Measurements from ENCODE around the gene KLHDC7B. TPM values are rescaled to one million over a fixed set of nuclear protein-coding genes. Genes with fewer than 3 reads are reported as not detected.

Gene KLHDC7B
- polyA plus RNA-seq, 1 experiment = 0.04 TPM

DNA sequence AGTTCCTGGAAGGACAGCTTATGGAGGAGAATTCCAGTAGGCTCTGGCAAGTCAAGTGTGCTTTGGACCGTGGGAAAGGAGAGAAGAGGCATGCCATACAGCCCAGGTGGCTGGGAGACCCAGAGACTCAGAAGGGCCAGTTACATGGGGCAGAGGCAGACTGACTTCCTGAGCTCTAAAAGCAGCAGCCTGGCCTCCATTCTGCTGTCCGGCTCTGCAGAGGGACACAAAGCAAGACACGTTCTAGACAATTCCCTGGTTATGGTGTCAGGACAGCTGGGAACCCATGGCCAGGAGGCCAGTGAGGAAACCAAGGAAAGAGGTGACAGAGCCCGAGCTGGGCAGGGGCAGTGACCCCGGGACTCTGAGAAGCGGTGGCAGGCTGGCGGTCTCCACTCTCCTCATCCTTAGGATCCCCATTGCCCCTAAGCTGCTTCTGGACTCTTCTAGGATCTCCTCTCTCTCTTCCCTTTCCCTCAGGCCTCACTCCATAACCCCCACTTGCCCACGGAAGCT is 29.8 kb downstream of the KLHDC7B start:
- CTCF ChIA-PET = interaction anchor here (0.9 to 3.3 kb wide), 2 partner anchors 12 to 46 kb away, joined by 4 to 27 read pairs; partner anchors contain the start of gene SYCE3
- Histone ChIP-seq H3K4me3 (ENCODE audit: low read depth, low read length) (no peak overlapping the region), H3K9me3 (ENCODE audit: control insufficient read depth, insufficient read depth, low read length) (no peaks in the 10 kb centered on the region), H3K27me3 (ENCODE audit: control insufficient read depth, insufficient read depth, low read length) (peaks cover 18% of the 10 kb centered on the region), H3K27ac (ENCODE audit: low read depth, low read length) (no peak overlapping the region)
- POLR2A ChIA-PET = interaction anchor here (0.6 to 1.4 kb wide), 4 partner anchors 12 to 74 kb away, joined by 3 read pairs; partner anchors contain the start of gene SYCE3
- TF ChIP-seq, protein P1, sequence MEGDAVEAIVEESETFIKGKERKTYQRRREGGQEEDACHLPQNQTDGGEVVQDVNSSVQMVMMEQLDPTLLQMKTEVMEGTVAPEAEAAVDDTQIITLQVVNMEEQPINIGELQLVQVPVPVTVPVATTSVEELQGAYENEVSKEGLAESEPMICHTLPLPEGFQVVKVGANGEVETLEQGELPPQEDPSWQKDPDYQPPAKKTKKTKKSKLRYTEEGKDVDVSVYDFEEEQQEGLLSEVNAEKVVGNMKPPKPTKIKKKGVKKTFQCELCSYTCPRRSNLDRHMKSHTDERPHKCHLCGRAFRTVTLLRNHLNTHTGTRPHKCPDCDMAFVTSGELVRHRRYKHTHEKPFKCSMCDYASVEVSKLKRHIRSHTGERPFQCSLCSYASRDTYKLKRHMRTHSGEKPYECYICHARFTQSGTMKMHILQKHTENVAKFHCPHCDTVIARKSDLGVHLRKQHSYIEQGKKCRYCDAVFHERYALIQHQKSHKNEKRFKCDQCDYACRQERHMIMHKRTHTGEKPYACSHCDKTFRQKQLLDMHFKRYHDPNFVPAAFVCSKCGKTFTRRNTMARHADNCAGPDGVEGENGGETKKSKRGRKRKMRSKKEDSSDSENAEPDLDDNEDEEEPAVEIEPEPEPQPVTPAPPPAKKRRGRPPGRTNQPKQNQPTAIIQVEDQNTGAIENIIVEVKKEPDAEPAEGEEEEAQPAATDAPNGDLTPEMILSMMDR (IDR thresholded peaks at IDR 0.05; ENCODE audit: low read depth, low read length) = no peak
- DNase-seq (ENCODE audit: low read depth, low spot score) = no peak

DNA sequence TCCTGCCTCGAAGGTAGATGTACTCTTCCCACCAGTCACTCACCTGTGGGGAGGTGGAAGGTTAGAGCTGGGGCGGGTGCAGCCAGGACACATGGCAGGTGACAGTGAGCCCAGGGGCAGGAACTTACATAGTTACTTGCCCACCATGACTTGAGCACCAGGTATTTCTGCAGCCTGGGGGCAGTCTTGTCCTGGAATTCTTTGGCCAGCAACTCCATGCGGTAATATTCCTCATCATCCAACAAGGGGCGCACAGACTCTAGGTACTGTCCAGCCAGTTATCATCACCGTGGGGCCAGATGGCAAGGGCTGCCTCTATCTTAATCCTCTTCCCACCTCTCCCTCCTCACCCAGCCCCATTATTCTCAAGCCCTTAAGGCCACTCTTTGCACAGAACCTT is 30.4 kb downstream of the KLHDC7B start:
- DNase-seq (ENCODE audit: low read depth, low spot score) = no peak
- ChIA-PET CTCF (interaction anchor here (3.3 kb wide), 1 partner anchor 13 kb away, joined by 27 read pairs; the partner anchor contains the start of gene SYCE3), POLR2A (interaction anchor here (1.1 to 1.4 kb wide), 2 partner anchors 12 to 14 kb away, joined by 3 read pairs; partner anchors contain the start of gene SYCE3)
- TF ChIP-seq, protein P1 (IDR thresholded peaks at IDR 0.05; ENCODE audit: low read depth, low read length) = peak; percentile 42
- Histone ChIP-seq H3K9me3 (ENCODE audit: control insufficient read depth, insufficient read depth, low read length) (no peaks in the 10 kb centered on the region), H3K4me3 (ENCODE audit: low read depth, low read length) (no peak overlapping the region), H3K27ac (ENCODE audit: low read depth, low read length) (no peak overlapping the region), H3K27me3 (ENCODE audit: control insufficient read depth, insufficient read depth, low read length) (peaks cover 18% of the 10 kb centered on the region)

DNA sequence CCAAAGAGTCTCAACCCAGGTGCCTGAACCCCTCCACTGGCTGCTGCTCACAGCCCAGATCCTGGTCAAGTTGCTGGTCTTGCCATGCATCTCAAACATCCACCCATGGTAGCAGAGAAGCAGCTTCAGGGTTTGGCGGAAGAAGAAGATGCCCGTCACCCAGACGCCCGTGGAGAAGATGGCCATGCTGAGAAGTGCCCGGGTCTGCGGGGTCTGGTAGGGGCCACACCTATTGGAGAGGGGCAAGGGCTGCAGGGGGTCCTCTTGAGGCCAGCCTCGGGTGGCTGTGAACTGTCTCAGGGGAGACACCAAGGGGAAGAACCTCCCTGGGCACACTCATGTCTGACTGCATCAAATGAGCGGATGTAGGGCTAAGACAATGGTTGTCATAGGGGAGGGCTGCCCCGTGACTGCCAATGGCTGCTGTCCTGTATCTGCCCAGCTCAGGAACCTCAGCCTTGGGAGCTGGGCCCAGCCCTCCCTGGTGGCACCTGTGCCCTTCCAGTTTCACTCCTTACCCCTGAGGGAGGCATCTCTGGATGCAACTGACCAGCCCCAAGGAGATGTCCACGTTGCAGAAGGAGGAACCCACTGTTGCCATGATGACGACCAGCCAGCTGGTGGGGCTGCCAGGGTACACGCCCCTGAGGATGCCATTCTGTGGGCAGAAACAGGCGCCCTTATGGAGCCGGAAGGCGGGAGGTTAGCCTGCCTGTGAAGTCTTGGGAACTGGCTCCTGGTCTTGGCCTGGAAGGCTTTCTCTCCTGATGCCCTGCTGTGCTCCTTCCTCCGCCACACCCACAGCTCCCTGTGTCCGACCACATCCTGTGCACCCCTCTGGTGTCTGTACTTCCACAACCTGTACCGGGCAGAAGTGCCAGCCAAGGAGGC is 31.4 kb downstream of the KLHDC7B start:
- DNase-seq (ENCODE audit: low read depth, low spot score) = no peak
- Histone ChIP-seq H3K4me3 (ENCODE audit: low read depth, low read length) (no peak overlapping the region), H3K9me3 (ENCODE audit: control insufficient read depth, insufficient read depth, low read length) (no peaks in the 10 kb centered on the region), H3K27me3 (ENCODE audit: control insufficient read depth, insufficient read depth, low read length) (peaks cover 14% of the 10 kb centered on the region), H3K27ac (ENCODE audit: low read depth, low read length) (no peak overlapping the region)
- ChIA-PET CTCF (interaction anchor here (3.3 kb wide), 1 partner anchor 14 kb away, joined by 27 read pairs; the partner anchor contains the start of gene SYCE3), POLR2A (interaction anchor here (1.3 kb wide), 1 partner anchor 45 kb away, joined by 3 read pairs; no protein-coding TSS in a partner anchor)
- TF ChIP-seq, protein P1 (IDR thresholded peaks at IDR 0.05; ENCODE audit: low read depth, low read length) = no peak

- ChIA-PET POLR2A (interaction anchor here (1.3 kb wide), 1 partner anchor 46 kb away, joined by 3 read pairs; no protein-coding TSS in a partner anchor), CTCF (interaction anchor here (3.3 kb wide), 1 partner anchor 15 kb away, joined by 27 read pairs; the partner anchor contains the start of gene SYCE3)
- H3K27me3 ChIP-seq (ENCODE audit: control insufficient read depth, insufficient read depth, low read length) = peaks cover 14% of the 10 kb centered on the region
- H3K27ac ChIP-seq (ENCODE audit: low read depth, low read length) = no peak overlapping the region
- TF ChIP-seq, protein P1 (IDR thresholded peaks at IDR 0.05; ENCODE audit: low read depth, low read length) = no peak
- H3K4me3 ChIP-seq (ENCODE audit: low read depth, low read length) = no peak overlapping the region
- no peaks in the 10 kb centered on the region for H3K9me3 ChIP-seq (ENCODE audit: control insufficient read depth, insufficient read depth, low read length)
- DNase-seq (ENCODE audit: low read depth, low spot score) = no peak
Measured at GRCh38 chr22:50577697-50577986, 31.9 kb downstream of the KLHDC7B start.

Measured in AG04450 (cell line).